LNCaP clone FGC (cell line): ENCODE results near the gene PLK3.

Source experiments
- DNase-seq: peaks from one replicate; pipeline ENCODE4 v3.0.0-alpha.2; 2011; ENCODE audit warnings: low read depth
- H3K4me3 ChIP-seq: 2 replicates; pipeline ENCODE4 v1.5.1; 2011; ENCODE audit warnings: mild to moderate bottlenecking, low read depth, low read length, control low read depth
- CTCF ChIP-seq: IDR thresholded peaks from 2 replicates; pipeline ENCODE4 v1.5.1; 2012; ENCODE audit warnings: mild to moderate bottlenecking; ENCODE audit not compliant: control insufficient read depth, insufficient read depth; ENCODE audit errors: extremely low read depth

The PLK3 gene

DNA sequence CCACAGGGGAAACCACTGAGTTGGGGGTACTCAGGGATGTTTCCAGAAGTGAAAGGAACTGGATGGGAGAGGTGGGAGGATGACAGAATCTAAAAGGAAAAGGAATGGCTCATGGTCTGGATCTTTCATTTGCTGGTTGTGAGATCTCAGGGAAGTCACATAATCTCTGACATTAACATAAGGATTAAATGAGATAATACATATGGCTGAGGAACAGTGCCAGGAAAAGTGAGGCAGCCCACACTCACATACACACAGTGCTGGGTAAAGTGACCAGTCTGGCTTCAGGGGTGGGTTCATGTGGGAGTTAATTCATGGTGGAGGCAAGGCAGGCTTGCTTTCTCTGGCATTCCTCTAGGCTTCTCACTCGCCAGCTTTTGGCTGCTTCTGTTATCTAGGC, 46.8 kb downstream of the PLK3 start:
- H3K4me3 ChIP-seq, result no peak overlapping the region
- DNase-seq, result no peak
- no peak for TF ChIP-seq CTCF

DNA sequence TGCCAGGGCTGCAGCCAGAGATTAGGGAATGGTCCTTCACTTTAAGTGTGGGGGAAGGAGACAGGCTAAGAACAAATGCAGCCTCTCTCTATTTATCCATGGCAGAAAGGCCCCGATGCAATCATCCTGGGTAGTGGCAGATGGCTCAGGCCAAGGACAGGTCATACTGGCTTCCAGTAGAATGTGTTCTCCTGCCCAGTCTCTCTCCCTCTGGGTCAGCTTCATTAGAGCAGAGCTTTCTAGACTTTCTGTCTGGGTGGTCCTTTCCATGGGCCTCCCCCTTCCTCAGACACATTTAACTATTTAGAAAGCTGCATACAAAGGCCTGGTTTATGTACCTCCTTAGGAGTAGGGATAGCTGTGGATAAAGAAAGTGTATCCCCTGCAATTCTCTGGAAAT, 47.7 kb downstream of the PLK3 start:
- no peak for TF ChIP-seq CTCF
- no peak overlapping the region for H3K4me3 ChIP-seq
- DNase-seq, result no peak

DNA sequence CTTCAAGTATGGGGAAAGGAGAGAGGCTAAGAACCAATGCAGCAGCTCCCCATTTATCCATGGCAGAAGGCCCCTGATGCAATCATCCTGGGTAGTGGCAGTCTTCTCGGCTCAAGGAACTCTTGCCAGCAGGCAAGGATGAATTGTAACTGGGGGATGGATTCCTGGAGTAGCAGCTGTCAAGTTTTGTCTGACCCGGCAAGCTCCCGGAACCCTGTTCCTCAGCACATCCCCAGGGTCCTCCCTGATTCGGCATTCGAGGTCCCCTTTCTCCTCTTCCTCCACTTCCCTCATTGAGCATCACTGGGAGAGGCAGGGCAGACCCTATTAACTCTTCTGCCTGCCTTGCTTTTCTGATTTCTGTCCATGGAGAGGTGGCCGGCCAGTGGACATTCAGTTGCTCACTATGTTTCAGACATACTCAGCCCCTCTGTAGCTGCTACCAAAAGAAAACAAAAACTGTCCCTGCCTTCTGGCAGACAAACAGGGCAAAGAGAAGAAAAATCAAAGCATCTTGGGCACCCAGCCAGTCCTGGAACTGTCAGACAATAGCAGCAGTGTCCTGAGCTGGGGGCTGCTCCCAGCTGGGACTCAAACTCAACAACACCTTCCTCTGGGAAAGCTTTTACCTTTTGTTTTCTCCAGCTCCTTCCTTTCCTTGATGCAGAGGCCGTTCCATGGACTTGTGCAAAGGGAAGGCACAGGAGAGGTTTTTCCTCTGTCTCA, 48.4 kb downstream of the PLK3 start:
- no peak overlapping the region for H3K4me3 ChIP-seq
- no peak for DNase-seq
- TF ChIP-seq CTCF, result no peak

- DNase-seq, result no peak
- no peak for TF ChIP-seq CTCF
- no peak overlapping the region for H3K4me3 ChIP-seq
Measured at GRCh38 chr1:44849575-44850132, 49.5 kb downstream of the PLK3 start.

DNA sequence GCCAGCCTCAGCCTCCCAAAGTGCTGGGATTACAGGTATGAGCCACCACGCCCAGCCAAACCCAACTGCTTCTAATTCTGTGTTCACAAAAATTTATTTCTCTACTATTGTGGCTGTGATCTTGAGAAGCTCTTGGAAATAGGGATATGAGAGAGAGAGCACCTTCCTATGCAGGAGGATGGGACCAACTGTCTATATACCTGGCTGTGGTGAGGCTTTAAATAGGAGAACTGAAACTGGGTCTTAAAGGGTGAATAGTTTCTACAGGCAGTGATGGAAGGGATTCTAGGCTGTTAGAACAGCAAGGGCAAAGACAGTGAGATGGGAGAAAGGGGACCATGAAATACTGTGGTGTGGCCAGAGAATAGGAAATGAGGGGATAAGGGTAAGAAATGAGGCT, 51.1 kb downstream of the PLK3 start:
- H3K4me3 ChIP-seq, result no peak overlapping the region
- DNase-seq, result no peak
- TF ChIP-seq CTCF, result no peak

GRCh38 chr1:44853201-44853600, 53.0 kb downstream of the PLK3 start:
- DNase-seq, result no peak
- TF ChIP-seq CTCF, result no peak

GRCh38 chr1:44854970-44855369, 54.8 kb downstream of the PLK3 start:
- H3K4me3 ChIP-seq, result no peak overlapping the region
- TF ChIP-seq CTCF, result no peak
- DNase-seq, result no peak

More at GRCh38 chr1:44853201-44853600, 53.0 kb downstream of the PLK3 start:
- no peak overlapping the region for H3K4me3 ChIP-seq
